NCI-H2107 treated with DMSO at 0.1 percent for 48 hours (cell line): Measurements from ENCODE around the gene PSMB10.
"Not testable (repeated sequence)": the region's sequence is repeated elsewhere in the genome, so short reads cannot be mapped to it uniquely, and the experiment has no call there.

Experiments used
- DNase-seq: peaks from one replicate; lab custom pipeline; 2025; ENCODE audit not compliant: unreplicated experiment; lab: John Stamatoyannopoulos, UW

The PSMB10 gene

DNA sequence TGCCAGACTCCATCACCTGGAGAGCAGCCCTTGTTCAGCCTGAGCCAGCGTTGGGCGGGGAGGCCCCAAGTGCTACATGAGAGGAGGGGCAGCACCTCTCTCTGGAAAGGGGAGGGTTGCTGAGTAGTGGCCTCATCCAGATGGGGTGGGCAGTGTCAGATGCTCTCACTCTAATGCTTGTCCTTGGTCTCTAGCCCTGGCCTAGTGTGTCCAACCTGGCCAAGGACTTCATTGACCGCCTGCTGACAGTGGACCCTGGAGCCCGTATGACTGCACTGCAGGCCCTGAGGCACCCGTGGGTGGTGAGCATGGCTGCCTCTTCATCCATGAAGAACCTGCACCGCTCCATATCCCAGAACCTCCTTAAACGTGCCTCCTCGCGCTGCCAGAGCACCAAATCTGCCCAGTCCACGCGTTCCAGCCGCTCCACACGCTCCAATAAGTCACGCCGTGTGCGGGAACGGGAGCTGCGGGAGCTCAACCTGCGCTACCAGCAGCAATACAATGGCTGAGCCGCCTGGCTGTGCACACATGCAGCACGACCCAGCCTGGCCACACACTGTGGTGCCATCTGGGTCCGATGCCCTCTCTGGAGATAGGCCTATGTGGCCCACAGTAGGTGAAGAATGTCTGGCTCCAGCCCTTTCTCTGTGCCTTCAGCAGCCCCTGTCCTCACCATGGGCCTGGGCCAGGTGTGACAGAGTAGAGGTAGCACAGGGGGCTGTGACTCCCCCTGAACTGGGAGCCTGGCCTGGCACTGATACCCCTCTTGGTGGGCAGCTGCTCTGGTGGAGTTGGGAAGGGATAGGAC, 9.3 kb downstream of the PSMB10 start:
- no peak for DNase-seq

DNA sequence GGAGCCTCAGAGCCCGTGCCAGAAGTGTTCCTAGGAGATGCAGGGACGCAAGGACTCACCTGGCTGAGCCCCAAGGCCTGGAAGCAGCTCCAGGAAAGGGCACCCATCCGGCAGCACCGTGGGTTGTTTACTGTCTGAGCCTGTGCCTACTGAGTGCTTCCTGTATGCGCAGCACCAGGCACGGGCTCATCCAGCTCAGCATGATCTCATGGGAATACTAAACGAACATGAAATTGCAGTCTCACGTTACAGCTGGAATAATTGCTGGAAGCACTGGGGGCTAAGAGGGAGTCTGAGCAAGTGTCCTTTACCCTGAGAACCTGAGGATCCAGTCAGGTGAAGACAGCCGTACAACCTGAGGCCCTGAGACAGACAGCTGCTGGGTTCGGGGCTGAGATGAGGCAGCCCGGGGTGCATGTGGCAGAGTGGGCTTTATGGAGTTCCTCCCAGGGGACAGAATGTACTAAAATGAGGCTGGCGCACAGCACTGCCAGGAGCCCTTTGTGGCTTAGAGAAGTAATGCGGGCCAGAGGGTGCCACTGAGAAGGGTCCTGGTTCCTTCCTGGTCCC, 10.4 kb downstream of the PSMB10 start:
- peak; percentile 94 for DNase-seq

DNA sequence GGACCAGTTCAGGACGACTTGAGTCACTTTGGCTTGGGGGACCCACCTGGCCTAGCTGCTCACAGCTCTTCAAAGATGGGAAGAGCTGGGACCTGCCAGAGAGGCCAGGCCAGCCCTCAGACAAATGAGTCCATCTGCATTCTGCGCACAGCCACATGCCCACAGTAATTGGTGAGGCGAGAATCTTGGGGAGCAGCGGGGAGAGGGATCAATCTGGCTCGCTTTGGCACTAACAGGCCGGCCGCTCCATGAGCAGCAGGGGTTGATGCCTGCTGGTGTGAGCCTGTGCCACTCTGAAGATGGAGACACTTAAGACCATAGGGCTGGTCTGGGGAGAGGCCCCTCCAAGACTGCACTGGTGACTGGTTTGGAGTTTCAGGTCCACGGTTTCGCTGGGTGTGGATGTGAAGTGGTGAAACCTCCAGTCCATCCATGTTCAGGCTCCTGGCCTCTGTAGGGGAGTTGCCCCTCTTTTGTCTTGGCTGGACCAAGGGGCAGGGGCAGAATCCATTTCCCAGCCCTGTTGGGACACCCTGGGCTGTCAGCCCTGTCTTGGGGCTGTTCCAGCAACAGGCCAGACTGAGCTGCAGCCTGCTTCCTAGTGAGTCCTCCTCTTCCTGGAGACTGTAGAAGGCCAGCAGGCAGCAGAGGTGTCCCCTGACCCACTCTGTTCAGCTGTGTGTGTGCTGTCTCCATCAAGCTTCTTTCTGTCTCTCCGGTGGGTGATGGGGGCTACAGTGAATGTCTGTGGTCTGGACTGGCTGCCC, 12.3 kb downstream of the PSMB10 start:
- no peak for DNase-seq

DNA sequence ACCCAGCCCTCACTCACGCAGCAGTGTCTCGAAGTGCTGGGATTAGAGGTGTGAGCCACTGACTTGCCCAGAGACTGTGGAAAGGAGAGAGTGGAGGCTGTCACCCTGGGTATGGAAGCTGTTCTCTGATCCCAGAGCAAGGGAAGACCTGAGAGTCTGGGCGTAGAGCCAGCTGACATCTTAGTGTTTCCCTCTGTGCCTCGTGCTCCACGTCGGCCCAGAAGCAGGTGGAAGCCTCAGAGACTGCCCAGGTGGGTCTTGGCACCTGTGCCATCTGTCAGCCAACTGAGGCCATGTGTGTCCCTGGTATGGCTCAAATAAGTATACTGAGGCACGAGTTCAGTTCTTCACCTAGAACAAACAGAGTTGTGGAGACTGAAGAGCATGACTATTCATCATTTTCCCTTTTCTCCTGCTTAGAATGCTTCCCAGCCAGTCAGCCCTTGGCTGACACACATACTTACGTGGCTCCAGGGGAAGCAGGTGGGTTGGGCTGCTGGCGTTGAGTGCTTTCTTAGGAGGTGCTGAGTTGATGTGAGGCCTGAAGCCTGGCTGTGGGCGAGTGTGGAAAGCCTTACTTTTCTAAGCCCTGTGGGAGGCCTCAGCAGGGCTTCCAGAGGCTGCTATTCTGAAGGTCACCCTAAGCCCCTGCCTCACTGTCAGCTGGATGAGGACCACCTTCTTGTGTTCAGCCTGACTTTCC, 13.1 kb downstream of the PSMB10 start:
- DNase-seq, result peak; percentile 80

DNA sequence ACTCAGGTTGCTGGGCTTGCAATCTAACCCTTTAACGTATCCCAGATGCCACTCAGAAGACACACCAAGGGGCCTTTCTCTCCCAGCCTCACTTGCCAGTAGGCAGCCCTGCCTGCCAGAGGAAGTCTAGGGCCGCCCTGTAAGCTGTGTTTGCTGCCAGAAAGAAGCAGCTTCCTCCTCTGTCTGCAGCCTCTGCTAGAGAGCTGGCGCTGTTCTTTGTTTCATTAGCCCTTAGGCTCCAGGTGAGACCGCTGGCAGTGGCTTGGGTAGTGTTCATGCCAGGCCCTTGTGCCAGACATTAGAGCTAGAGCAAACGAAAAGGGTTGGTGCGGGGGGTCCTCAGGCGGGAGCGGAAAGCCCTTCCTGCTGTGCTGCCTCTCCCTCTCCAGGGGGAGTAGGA, 13.9 kb downstream of the PSMB10 start:
- peak; percentile 83 for DNase-seq

DNA sequence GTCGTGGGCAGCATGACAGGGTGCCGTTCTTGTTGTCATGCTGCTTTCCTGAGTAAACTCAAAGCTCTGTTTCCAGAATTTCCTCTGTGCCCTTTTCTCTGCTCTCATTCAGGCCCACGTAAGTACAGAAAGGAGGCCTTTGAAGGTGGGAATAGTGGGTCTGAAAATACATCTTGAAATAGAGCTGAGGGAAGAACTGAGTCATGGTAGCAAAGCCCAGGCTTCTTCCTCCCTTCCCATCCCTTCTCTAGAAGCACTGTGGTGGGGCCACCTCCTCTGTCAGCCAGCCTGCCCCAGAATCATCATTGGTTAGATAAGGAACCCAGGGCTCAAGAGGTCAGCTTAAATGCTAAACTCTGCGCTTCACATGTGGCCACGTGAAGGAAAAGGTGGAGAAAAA, 14.4 kb downstream of the PSMB10 start:
- DNase-seq, result no peak

DNA sequence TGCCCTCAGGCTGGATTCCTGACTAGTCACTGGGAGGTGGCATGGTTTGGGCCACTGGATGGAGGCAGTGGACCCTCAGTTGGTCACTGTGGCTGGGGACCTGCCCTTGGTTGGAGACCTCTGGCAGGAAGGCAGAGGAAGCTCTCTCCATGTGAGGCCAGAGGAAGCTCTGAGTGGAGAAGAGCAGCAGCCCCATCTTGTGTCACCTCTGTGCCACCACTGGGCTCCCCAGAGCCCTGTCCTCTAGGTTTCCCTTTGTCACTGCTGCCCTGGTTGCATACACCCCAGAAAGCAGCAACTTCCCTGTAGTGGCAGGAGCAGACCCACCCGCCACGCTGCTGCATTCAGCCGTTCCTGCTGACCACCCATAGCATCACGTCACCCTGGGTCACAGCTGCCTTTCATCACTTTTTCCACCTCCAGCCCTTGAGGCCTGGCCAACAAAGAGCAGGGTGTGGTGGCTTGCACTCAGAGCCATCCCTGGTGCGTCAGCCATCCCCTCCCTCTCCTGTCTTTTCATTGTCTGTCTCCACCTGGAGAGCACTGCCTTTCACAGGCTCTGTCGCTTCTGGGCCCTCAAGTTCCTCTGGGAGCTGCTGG, 16.9 kb downstream of the PSMB10 start:
- DNase-seq, result no peak

DNA sequence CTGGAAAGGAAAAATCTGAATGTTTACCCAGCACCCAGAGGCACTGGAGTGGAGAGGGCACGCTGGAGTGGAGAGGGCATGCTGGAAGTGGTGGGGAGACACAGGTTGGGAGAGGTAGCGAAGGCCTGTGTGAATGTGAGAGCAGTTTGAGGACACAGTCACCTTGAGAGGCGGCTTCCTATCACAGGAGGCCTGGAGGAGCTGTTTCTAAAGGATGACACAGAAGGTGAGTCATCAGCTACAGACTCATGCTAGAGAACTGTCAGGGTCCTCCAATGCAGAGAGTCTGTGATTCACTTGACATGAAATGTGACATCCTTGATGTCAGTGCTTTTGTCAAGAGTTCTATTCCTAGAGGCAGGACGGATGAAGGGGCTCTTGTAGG, 18.8 kb downstream of the PSMB10 start:
- no peak for DNase-seq

DNA sequence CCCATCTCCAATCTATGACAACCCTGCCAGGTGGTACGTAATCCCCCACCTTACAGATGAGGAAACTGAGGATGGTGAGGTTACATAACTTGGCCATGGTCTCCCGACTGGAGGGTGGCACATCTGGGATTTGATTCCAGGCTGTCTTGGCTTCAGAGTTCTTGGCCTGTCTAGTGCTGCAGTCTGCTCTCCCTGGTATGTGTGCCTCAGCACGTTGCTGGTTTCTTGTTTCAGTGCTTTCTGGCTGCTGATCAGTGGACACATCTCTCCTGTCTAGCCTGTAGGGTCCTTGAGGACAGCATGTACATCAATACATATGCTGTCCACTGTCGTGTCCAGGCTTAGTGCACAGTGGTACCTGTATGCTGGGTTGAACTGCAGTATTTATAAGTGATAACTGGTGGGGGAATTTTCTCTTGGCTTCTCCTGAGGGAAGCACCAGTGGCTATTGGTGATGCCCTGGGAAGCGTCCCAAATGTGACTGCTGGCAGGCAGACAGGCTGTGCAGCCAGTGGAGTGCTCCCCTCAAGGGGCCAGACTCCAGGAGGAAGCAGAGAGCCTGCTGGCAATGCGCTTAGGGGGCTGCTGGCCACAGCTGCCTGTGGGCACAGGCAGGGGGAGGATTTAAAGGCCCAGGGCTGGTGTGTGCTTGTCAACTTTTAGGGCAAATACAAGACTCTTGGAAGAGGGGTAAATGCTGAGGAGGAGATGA, 19.4 kb downstream of the PSMB10 start:
- no peak for DNase-seq

DNA sequence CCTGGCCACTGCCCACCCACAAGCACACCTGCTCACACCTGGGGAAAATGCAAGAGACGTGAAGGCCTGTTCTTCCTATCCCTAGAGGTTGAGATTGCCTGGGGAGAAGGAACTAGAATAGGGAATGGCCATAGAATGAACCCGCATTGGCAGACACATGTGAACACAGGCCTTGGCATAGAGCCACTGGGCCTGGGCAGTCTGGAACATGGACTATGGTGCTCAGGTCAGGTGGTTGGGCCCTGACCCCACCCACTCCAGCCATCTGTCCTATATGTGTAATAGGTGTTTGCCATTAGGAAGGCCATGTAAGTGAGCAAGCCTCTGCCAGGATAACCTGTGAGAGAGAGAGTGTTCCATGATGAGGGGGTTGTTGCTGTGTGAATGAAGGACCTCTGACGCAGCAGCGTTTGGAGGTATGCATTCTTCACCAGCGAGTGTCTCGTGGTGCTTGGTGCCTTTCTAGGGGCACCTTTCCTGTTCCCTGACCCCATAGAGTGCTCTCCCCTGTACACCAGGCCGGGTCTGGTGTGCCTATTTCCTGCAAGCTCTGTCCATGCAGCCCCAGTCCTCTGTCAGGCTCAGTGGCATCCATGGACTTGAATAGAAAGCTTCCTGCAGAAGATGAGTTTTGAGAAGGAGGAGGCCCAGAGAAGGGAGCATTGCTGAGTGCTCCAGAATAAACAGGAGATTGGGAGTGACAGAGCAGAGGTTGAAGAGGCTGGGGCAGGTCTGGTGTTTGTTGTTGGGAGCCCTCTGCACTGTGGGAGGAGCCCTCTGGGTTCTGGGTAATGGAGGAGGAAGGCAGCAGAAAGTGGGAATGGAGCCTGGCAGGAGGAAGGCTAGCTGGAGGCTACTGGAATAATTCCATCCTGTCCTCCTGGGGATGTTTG, 20.6 kb downstream of the PSMB10 start:
- no peak for DNase-seq

DNA sequence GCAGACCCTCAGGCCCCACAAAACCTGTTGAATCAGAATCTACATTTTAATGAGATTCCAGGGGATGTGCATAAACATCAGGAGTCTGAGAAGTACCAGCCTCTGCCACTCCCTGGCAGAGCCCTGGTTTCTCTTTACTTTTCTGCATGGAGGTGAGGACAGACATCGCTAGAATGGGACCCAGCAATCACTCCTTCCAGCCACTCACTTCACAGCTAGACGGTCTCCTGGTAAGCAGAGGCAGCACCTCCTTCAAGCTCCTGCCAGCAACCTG, 21.2 kb downstream of the PSMB10 start:
- not testable (repeated sequence) for DNase-seq

DNA sequence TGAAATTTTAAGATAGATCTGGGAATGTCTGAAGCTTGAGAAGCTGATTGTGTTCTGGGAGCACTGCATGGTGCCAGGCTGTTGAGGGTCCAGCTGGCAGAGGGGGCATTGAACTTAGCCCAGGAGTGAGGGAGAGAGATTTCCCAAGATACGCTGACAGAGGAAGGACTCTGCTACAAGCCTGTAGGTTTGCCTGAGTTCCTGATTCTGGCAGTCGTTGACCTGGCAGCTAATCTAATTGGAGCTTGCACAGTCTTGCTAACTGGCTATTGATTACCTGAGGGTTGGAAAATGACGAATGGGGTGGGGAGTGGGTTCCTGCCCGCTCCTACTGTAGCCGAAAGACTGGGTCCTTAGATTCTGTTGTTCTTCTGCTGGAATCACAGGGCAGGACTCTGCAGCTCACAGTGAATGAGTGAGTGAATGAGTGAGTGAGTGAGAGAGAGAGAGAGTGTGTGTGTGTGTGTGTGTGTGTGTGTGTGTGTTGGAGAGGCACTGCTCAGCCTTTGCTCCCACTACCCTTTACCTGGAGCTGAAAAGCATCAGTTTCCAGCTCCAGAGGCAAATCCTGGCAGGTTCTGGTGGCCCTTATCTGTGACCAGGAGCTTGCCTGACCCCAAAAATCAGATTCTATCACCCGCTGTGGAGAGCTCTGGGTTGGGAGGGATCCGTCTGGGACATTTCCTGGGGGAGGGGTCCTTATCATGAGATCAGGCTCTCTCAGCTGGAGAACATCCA, 21.7 kb downstream of the PSMB10 start:
- no peak for DNase-seq

DNA sequence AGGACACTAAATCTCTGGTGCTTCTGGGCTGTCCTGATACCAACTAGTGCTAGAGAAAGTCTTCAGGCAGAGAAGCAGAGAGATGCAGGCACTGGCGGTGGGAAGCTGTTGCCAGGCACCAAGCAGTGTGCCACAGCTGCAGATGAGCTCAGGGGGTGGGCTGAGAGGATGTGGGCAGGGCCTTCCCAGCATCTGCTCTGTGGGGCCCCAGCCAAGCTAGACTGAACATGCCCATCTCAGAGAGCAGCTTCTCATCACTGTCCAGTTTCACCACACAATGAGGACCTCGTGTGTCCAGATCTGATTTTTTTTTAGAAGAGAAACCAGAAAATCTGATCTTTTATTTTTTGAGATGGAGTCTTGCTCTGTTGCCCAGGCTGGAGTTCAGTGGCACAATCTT, 26.5 kb downstream of the PSMB10 start:
- DNase-seq, result no peak

DNA sequence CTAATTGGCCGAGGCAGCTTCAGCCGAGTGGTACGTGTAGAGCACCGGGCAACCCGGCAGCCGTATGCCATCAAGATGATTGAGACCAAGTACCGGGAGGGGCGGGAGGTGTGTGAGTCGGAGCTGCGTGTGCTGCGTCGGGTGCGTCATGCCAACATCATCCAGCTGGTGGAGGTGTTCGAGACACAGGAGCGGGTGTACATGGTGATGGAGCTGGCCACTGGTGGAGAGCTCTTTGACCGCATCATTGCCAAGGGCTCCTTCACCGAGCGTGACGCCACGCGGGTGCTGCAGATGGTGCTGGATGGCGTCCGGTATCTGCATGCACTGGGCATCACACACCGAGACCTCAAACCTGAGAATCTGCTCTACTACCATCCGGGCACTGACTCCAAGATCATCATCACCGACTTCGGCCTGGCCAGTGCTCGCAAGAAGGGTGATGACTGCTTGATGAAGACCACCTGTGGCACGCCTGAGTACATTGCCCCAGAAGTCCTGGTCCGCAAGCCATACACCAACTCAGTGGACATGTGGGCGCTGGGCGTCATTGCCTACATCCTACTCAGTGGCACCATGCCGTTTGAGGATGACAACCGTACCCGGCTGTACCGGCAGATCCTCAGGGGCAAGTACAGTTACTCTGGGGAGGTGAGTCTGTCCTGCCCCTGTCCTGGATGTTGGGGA, 27.5 kb downstream of the PSMB10 start:
- no peak for DNase-seq

DNA sequence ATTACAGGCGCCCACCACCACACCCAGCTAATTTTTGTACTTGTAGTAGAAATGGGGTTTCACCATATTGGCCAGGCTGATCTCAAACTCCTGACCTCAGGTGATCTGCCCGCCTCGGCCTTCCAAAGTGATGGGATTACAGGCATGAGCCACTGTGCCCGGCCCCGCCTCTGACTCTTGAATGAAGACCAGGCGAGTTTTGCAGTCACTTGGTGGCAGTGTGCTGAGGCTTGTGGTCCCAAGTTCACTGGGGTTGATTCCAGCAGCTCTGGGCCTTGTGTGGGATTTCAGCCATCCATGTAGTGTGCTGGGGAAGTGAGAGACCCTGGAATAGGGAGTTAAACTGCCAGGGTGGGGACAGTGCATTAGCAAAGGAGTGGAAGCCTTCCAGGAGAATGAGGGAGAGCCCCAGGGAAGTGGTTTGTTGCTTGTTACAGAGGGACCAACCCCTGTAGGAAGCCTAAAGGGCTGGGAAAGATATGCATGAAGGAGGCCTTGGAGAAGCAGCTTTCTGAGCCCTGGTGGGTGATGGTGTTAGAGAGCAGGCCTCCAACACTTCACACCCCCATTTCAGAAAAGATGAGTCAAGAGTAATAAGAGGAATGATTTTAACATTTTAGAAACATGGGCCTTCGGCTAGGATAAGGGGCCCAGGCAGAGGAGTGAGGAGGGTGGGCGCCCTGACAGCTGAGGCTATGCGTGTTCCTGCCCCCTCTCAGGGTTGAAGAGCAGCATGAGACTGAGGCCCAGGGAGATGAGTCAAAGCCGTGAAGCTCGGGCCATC, 29.1 kb downstream of the PSMB10 start:
- no peak for DNase-seq

DNA sequence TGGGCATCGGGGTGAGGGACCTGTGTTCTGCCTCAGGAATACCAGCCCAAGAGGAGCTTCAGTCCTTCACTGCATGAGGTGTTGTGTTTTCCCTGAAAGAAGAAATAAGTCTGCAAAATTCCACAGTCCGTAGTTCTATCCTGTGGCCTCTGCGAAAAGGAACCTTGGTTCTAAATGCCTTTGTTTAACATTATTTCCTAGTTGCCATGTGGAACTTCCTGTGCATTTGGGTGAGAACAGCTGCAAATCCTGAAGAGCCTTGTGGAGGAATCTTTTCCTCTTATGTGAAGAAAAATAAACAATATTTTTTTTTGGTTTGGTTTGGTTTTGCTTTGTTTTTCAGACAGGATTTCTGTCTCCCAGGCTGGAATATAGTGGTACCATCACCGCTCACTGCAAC, 33.8 kb downstream of the PSMB10 start:
- no peak for DNase-seq

DNA sequence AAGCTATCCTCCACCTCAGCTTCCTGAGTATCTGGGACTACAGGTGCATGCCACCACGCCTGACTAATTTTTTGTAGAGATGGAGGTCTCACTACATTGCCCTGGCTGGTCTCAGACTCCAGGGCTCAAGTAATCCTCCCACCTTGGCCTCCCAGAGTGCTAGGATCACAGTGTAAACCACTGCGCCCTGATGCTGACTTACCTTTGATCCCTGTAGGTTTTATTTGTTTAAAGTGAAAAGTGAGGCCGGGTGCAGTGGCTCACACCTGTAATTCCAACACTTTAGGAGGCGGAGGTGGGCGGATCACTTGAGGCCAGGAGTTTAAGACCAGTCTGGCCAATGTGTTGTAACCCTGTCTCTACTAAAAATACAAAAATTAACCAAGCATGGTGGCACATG, 34.9 kb downstream of the PSMB10 start:
- DNase-seq, result no peak

DNA sequence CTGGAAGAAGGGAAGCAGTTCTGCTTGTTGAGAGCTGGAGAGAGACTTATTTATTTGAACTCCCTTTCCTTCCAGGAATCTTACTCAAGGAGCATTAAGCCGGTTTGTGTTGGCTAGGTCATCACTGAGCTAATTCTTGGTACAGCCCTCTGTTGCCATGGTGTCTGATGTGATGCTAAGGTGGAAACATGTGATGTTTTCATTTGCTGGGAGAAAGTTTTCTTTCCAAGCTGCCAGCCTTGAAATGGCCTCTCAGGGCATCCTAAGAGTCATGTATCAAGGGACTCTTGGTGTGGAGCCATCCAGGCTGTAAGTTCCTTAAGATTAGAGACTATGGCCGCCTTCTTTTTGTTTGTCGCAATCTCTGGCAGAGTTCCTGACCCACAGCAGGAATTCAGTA, 39.4 kb downstream of the PSMB10 start:
- DNase-seq, result no peak
